Activated naive CD8-positive, alpha-beta T cell treated with anti-CD3 and anti-CD28 coated beads for 36 hours (primary cell): ENCODE results near the gene ELOA2. TPM values are rescaled to one million over a fixed set of nuclear protein-coding genes. Genes with fewer than 3 reads are reported as not detected.
"Not testable (repeated sequence)": the region's sequence is repeated elsewhere in the genome, so short reads cannot be mapped to it uniquely, and the experiment has no call there.

Experiments
- DNase-seq: peaks from one replicate; pipeline ENCODE4 v3.0.0; 2021
- H3K27ac Mint-ChIP-seq: one replicate; pipeline ENCODE4 v1.8.0; 2022; ENCODE audit warnings: mild to moderate bottlenecking, moderate library complexity, mixed read lengths
- H3K27me3 Mint-ChIP-seq: one replicate; pipeline ENCODE4 v1.8.0; 2022; ENCODE audit warnings: mild to moderate bottlenecking, mixed read lengths
- H3K36me3 Mint-ChIP-seq: one replicate; pipeline ENCODE4 v1.8.0; 2021; ENCODE audit warnings: mild to moderate bottlenecking, mixed read lengths
- H3K4me1 Mint-ChIP-seq: one replicate; pipeline ENCODE4 v1.8.0; 2021; ENCODE audit warnings: mixed read lengths
- H3K4me3 Mint-ChIP-seq: one replicate; pipeline ENCODE4 v1.8.0; 2022; ENCODE audit warnings: mild to moderate bottlenecking, moderate library complexity, mixed read lengths
- H3K9me3 Mint-ChIP-seq: one replicate; pipeline ENCODE4 v1.8.0; 2022; ENCODE audit warnings: mixed read lengths
- total RNA-seq, 2 experiments: library from RNA; stranded (reverse); gene quantifications; one replicate each; pipeline ENCODE4 v1.2.3, GENCODE V29; 2021

The ELOA2 gene
- total RNA-seq, result not detected

- H3K27ac Mint-ChIP-seq, result no peak within 1 kb of the TSS
- no peak within 1 kb of the TSS for H3K4me3 Mint-ChIP-seq
- no peaks in the 10 kb centered on the region for H3K4me1 Mint-ChIP-seq
- no peaks in the 10 kb centered on the region for H3K27me3 Mint-ChIP-seq
- no peak for DNase-seq
- peaks cover 5% of the 10 kb centered on the region for H3K9me3 Mint-ChIP-seq
- H3K36me3 Mint-ChIP-seq, result peaks cover 4% of the 10 kb centered on the region
Observed at GRCh38 chr18:47035156-47035671, at the start of gene ELOA2. ELOA2 (minus strand) TSS chr18:47035621; CDS start chr18:47035264, 357 bp downstream.

GRCh38 chr18:47081578-47081977 is 46.2 kb upstream of the ELOA2 start:
- Mint-ChIP-seq H3K27me3 (no peaks in the 10 kb centered on the region), H3K9me3 (no peaks in the 10 kb centered on the region), H3K36me3 (peaks cover 2% of the 10 kb centered on the region), H3K4me3 (no peak overlapping the region), H3K27ac (no peak overlapping the region), H3K4me1 (peaks cover 4% of the 10 kb centered on the region)
- no peak for DNase-seq

GRCh38 chr18:47080872-47081271 is 45.5 kb upstream of the ELOA2 start:
- H3K4me3 Mint-ChIP-seq, result no peak overlapping the region
- peaks cover 4% of the 10 kb centered on the region for H3K4me1 Mint-ChIP-seq
- no peak for DNase-seq
- peaks cover 2% of the 10 kb centered on the region for H3K36me3 Mint-ChIP-seq
- H3K27me3 Mint-ChIP-seq, result no peaks in the 10 kb centered on the region
- no peak overlapping the region for H3K27ac Mint-ChIP-seq
- no peaks in the 10 kb centered on the region for H3K9me3 Mint-ChIP-seq

- Mint-ChIP-seq H3K4me1 (peaks cover 4% of the 10 kb centered on the region), H3K36me3 (no peaks in the 10 kb centered on the region), H3K27me3 (no peaks in the 10 kb centered on the region), H3K27ac (no peak overlapping the region), H3K9me3 (no peaks in the 10 kb centered on the region), H3K4me3 (no peak overlapping the region)
- DNase-seq, result no peak
Observed at GRCh38 chr18:47077111-47077510, 41.7 kb upstream of the ELOA2 start.

- H3K4me3 Mint-ChIP-seq, result no peak overlapping the region
- no peaks in the 10 kb centered on the region for H3K27me3 Mint-ChIP-seq
- no peaks in the 10 kb centered on the region for H3K9me3 Mint-ChIP-seq
- H3K27ac Mint-ChIP-seq, result no peak overlapping the region
- peaks cover 4% of the 10 kb centered on the region for H3K4me1 Mint-ChIP-seq
- DNase-seq, result no peak
- no peaks in the 10 kb centered on the region for H3K36me3 Mint-ChIP-seq
Observed at GRCh38 chr18:47075098-47075883, 39.9 kb upstream of the ELOA2 start.

- DNase-seq, result no peak
- H3K27ac Mint-ChIP-seq, result no peak overlapping the region
Observed at GRCh38 chr18:47067648-47068047, 32.2 kb upstream of the ELOA2 start.

GRCh38 chr18:47063096-47063495 is 27.7 kb upstream of the ELOA2 start:
- Mint-ChIP-seq H3K27ac (no peak overlapping the region), H3K4me3 (no peak overlapping the region), H3K9me3 (no peaks in the 10 kb centered on the region), H3K4me1 (no peaks in the 10 kb centered on the region), H3K27me3 (no peaks in the 10 kb centered on the region), H3K36me3 (no peaks in the 10 kb centered on the region)
- no peak for DNase-seq

More at GRCh38 chr18:47067648-47068047, 32.2 kb upstream of the ELOA2 start:
- Mint-ChIP-seq H3K36me3 (no peaks in the 10 kb centered on the region), H3K9me3 (no peaks in the 10 kb centered on the region), H3K27me3 (no peaks in the 10 kb centered on the region), H3K4me3 (no peak overlapping the region), H3K4me1 (no peaks in the 10 kb centered on the region)

GRCh38 chr18:47062471-47062870 is 27.1 kb upstream of the ELOA2 start:
- Mint-ChIP-seq H3K9me3 (no peaks in the 10 kb centered on the region), H3K36me3 (no peaks in the 10 kb centered on the region), H3K27ac (no peak overlapping the region), H3K4me3 (no peak overlapping the region), H3K4me1 (no peaks in the 10 kb centered on the region), H3K27me3 (no peaks in the 10 kb centered on the region)
- DNase-seq, result no peak

GRCh38 chr18:47054369-47054768 is 18.9 kb upstream of the ELOA2 start:
- no peaks in the 10 kb centered on the region for H3K9me3 Mint-ChIP-seq
- no peak overlapping the region for H3K27ac Mint-ChIP-seq
- peaks cover 3% of the 10 kb centered on the region for H3K27me3 Mint-ChIP-seq
- H3K4me1 Mint-ChIP-seq, result peaks cover 3% of the 10 kb centered on the region
- no peak for DNase-seq
- no peak overlapping the region for H3K4me3 Mint-ChIP-seq
- no peaks in the 10 kb centered on the region for H3K36me3 Mint-ChIP-seq

GRCh38 chr18:47050468-47050867 is 15.0 kb upstream of the ELOA2 start:
- peaks cover 3% of the 10 kb centered on the region for H3K27me3 Mint-ChIP-seq
- H3K4me3 Mint-ChIP-seq, result no peak overlapping the region
- no peak overlapping the region for H3K27ac Mint-ChIP-seq
- peaks cover 3% of the 10 kb centered on the region for H3K4me1 Mint-ChIP-seq
- DNase-seq, result no peak
- H3K9me3 Mint-ChIP-seq, result no peaks in the 10 kb centered on the region
- H3K36me3 Mint-ChIP-seq, result no peaks in the 10 kb centered on the region

GRCh38 chr18:47040982-47041381 is 5.6 kb upstream of the ELOA2 start:
- Mint-ChIP-seq H3K36me3 (peaks cover 2% of the 10 kb centered on the region), H3K27me3 (no peaks in the 10 kb centered on the region), H3K4me1 (no peaks in the 10 kb centered on the region), H3K27ac (no peak overlapping the region), H3K4me3 (no peak overlapping the region), H3K9me3 (no peaks in the 10 kb centered on the region)
- DNase-seq, result no peak

- H3K9me3 Mint-ChIP-seq, result peaks cover 2% of the 10 kb centered on the region
- no peak overlapping the region for H3K27ac Mint-ChIP-seq
- H3K4me3 Mint-ChIP-seq, result no peak overlapping the region
- no peak for DNase-seq
- H3K36me3 Mint-ChIP-seq, result peaks cover 4% of the 10 kb centered on the region
- no peaks in the 10 kb centered on the region for H3K27me3 Mint-ChIP-seq
- no peaks in the 10 kb centered on the region for H3K4me1 Mint-ChIP-seq
Observed at GRCh38 chr18:47036927-47037578, 1.6 kb upstream of the ELOA2 start.

- no peak for DNase-seq
- H3K27me3 Mint-ChIP-seq, result no peaks in the 10 kb centered on the region
- H3K27ac Mint-ChIP-seq, result no peak overlapping the region
- H3K9me3 Mint-ChIP-seq, result peaks cover 2% of the 10 kb centered on the region
- H3K4me1 Mint-ChIP-seq, result no peaks in the 10 kb centered on the region
- H3K4me3 Mint-ChIP-seq, result no peak overlapping the region
- peaks cover 4% of the 10 kb centered on the region for H3K36me3 Mint-ChIP-seq
Observed at GRCh38 chr18:47036298-47036874, 965 bp upstream of the ELOA2 start.

GRCh38 chr18:47034591-47034990 is 830 bp downstream of the ELOA2 start:
- not testable (repeated sequence) for H3K36me3 Mint-ChIP-seq, H3K27me3 Mint-ChIP-seq, H3K27ac Mint-ChIP-seq, DNase-seq, H3K9me3 Mint-ChIP-seq, H3K4me1 Mint-ChIP-seq, H3K4me3 Mint-ChIP-seq

- Mint-ChIP-seq H3K4me3 (no peak overlapping the region), H3K9me3 (peaks cover 5% of the 10 kb centered on the region), H3K4me1 (no peaks in the 10 kb centered on the region), H3K36me3 (peaks cover 4% of the 10 kb centered on the region), H3K27ac (no peak overlapping the region), H3K27me3 (no peaks in the 10 kb centered on the region)
- no peak for DNase-seq
Observed at GRCh38 chr18:47032945-47033344, 2.5 kb downstream of the ELOA2 start.
